SU-DHL-6 (cell line): ENCODE results near the gene MAP2K4.

Source experiments
- CTCF ChIP-seq: fragments of 200-600 bp; sonication (generic); IDR thresholded peaks from one replicate; pipeline ENCODE4 v1.5.1; 2017; ENCODE audit warnings: antibody characterized with exemption, mild to moderate bottlenecking, low read length, moderate library complexity; ENCODE audit not compliant: insufficient read depth, poor library complexity, severe bottlenecking
- EZH2phosphoT487 ChIP-seq: fragments of 200-600 bp; sonication (generic), shearing (Covaris generic); conservative IDR thresholded peaks from 2 replicates; pipeline ENCODE4 v1.6.1; 2018; ENCODE audit warnings: mild to moderate bottlenecking, antibody characterized with exemption, low read length, moderate library complexity, mixed read lengths

- TF ChIP-seq CTCF (no peak), EZH2phosphoT487 (no peak)
Measured at GRCh38 chr17:12178644-12179330, 158.1 kb downstream of the MAP2K4 start.
